ENCODE results near the gene GGT5.

Gene GGT5

GRCh38 chr22:24181088-24181995, 63.5 kb downstream of the GGT5 start, which contains the start of gene SUSD2:
SUSD2 (plus strand) TSS chr22:24181487; CDS start chr22:24181520, 33 bp downstream.
- no peak for DNase-seq

GRCh38 chr22:24180316-24181087, 64.4 kb downstream of the GGT5 start:
- no peak for DNase-seq

- no peak for DNase-seq
Observed at GRCh38 chr22:24179478-24180210, 65.2 kb downstream of the GGT5 start.

GRCh38 chr22:24178502-24179440, 66.1 kb downstream of the GGT5 start:
- no peak for DNase-seq

GRCh38 chr22:24178021-24178431, 66.9 kb downstream of the GGT5 start:
- DNase-seq: no peak

GRCh38 chr22:24177456-24177855, 67.4 kb downstream of the GGT5 start:
- DNase-seq: no peak

- DNase-seq: no peak
Observed at GRCh38 chr22:24177045-24177444, 67.8 kb downstream of the GGT5 start.

GRCh38 chr22:24176630-24177029, 68.3 kb downstream of the GGT5 start:
- no peak for DNase-seq

- DNase-seq: no peak
Observed at GRCh38 chr22:24176040-24176439, 68.8 kb downstream of the GGT5 start.

GRCh38 chr22:24175160-24175808, 69.6 kb downstream of the GGT5 start:
- peak; percentile 83 for DNase-seq

GRCh38 chr22:24171822-24172221, 73.1 kb downstream of the GGT5 start:
- DNase-seq: no peak

GRCh38 chr22:24170632-24171031, 74.2 kb downstream of the GGT5 start:
- DNase-seq: no peak

- no peak for DNase-seq
Observed at GRCh38 chr22:24170188-24170587, 74.7 kb downstream of the GGT5 start.

Data from activated CD8-positive, alpha-beta memory T cell treated with anti-CD3 and anti-CD28 coated beads, Interleukin-2, amount 50 U/mL, for 48 hours (primary cell).